Common myeloid progenitor, CD34-positive (primary cell): Measurements from ENCODE around the gene NEURL1.
A peak's percentile ranks its signal among the peaks of the same experiment; 100 is the strongest.

ENCODE experiments used
- CTCF ChIA-PET: fragments of 350-600 bp; sonication (Branson Sonifier 250); formaldehyde crosslinking; loops from one replicate; lab custom pipeline; 2021; ENCODE audit warnings: antibody characterized with exemption; lab: Charles Lee
- POLR2A ChIA-PET: fragments of 350-600 bp; sonication (Branson Sonifier 250); formaldehyde crosslinking; loops from one replicate; lab custom pipeline; 2021; ENCODE audit warnings: antibody characterized with exemption; lab: Charles Lee
- DNase-seq, 3 donors: peaks; one replicate each; pipeline versions ENCODE4 v3.0.0 to v3.0.0-alpha.2; 2013
- H3K27ac ChIP-seq, 2 experiments: 1 replicate in 1 of 2; 2 replicates in 1 of 2; pipeline ENCODE4 v1.7.0; 2013; ENCODE audit warnings: inconsistent platforms in 2 of 2, low read length in 2 of 2, mild to moderate bottlenecking in 2 of 2, low read depth in 1 of 2, moderate library complexity in 1 of 2; ENCODE audit not compliant: severe bottlenecking in 2 of 2, insufficient read depth in 1 of 2, poor library complexity in 1 of 2
- H3K27me3 ChIP-seq, 5 experiments: replicated peaks in 2 of 5; 1 replicate in 3 of 5; 2 replicates in 2 of 5; pipeline versions ENCODE4 v1.6.1 to v1.7.0; 2013; ENCODE audit warnings: low read length in 4 of 5, mild to moderate bottlenecking in 2 of 5, moderate library complexity in 2 of 5, inconsistent platforms in 1 of 5; ENCODE audit not compliant: insufficient read depth in 5 of 5, control insufficient read depth in 4 of 5
- H3K36me3 ChIP-seq, 4 experiments: 1 replicate in 2 of 4; 2 replicates in 2 of 4; pipeline versions ENCODE4 v1.6.1 to v1.7.0; 2013; ENCODE audit warnings: low read length in 3 of 4, control low read depth in 1 of 4, mild to moderate bottlenecking in 1 of 4; ENCODE audit not compliant: control insufficient read depth in 4 of 4, insufficient read depth in 4 of 4
- H3K4me1 ChIP-seq, 4 experiments: 1 replicate in 3 of 4; 2 replicates in 1 of 4; pipeline versions ENCODE4 v1.6.1 to v1.7.1; 2013; ENCODE audit warnings: low read length in 3 of 4, mild to moderate bottlenecking in 3 of 4, control low read depth in 1 of 4, inconsistent platforms in 1 of 4, moderate library complexity in 1 of 4; ENCODE audit not compliant: control insufficient read depth in 4 of 4, insufficient read depth in 4 of 4; ENCODE audit errors: control extremely low read depth in 1 of 4
- H3K4me3 ChIP-seq, 7 experiments: 1 replicate in 4 of 7; 2 replicates in 3 of 7; pipeline versions ENCODE4 v1.5.1 to v1.7.0; 2013; ENCODE audit warnings: mild to moderate bottlenecking in 7 of 7, low read length in 6 of 7, moderate library complexity in 6 of 7, inconsistent platforms in 2 of 7, low read depth in 2 of 7, control low read depth in 1 of 7; ENCODE audit not compliant: insufficient read depth in 4 of 7, control insufficient read depth in 1 of 7; ENCODE audit errors: extremely low read depth in 1 of 7
- H3K9me3 ChIP-seq, 5 experiments: 1 replicate in 4 of 5; 2 replicates in 1 of 5; pipeline versions ENCODE4 v1.6.1 to v1.7.1; 2013; ENCODE audit warnings: low read length in 4 of 5, mild to moderate bottlenecking in 2 of 5, inconsistent platforms in 1 of 5, low read depth in 1 of 5, moderate library complexity in 1 of 5; ENCODE audit not compliant: control insufficient read depth in 4 of 5, insufficient read depth in 2 of 5; ENCODE audit errors: control extremely low read depth in 1 of 5
- WGBS: methylation state at CpG from one replicate; pipeline ENCODE4 v1.1.5; 2013; ENCODE audit not compliant: insufficient coverage; 5-methylcytosine and 5-hydroxymethylcytosine counted together

The NEURL1 gene

DNA sequence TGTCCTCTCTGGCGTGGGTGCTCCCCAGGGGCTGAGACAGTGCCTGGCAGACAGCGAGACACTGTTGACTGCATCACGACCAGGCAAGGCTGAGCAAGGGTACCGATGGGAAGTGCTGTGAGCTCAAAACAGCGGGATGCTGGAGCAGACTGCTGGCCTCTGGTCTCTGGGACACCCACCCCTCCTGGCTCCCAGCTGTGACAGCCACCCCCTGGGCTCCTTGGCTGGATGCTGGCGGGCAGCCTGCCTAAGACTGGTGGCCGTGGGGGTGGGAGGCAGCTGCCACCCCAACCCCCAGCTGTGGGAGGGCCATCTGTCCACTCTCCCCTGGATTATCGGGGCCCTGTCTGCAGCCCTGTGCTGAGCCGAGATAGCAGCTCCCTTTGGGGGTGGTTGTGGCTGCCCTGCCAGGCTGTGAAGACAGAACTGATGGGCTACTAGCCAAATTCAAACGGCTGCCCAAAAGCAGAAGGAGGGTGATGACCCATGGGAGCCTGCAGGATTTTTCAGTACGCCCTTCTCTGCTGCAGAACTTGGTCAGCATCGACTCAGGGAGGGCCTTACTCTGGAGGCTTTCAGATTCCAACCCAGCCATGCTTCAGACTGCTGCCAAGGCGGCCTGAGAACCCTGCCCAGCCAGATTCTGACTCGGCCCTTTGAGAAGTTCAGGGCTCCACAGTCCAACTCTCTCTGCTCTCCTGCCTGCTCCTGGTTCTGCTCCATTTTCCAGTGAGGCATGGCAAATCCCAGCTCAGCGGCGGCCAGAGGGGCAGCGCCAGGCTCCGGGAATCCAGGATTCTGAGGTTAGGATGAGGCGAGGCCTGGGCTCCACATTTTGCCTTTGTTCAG lies 125.3 kb downstream of the NEURL1 start:
- ChIA-PET POLR2A (interaction anchor here (0.9 kb wide), 1 partner anchor 45 kb away, joined by 3 read pairs; no protein-coding TSS in a partner anchor), CTCF (interaction anchor here (0.8 to 3.4 kb wide), 3 partner anchors 14 to 67 kb away, joined by 3 to 13 read pairs (median 6); no protein-coding TSS in a partner anchor)
- Histone ChIP-seq H3K27me3 (no peaks in the 10 kb centered on the region), H3K36me3 (peaks cover 0 to 11% (median 5%) of the 10 kb centered on the region in 4 experiments), H3K4me3 (no peak overlapping the region), H3K27ac (peak overlapping the region in 1 of 2 experiments; percentile 53), H3K9me3 (no peaks in the 10 kb centered on the region), H3K4me1 (peaks cover 0 to 7% (median 1%) of the 10 kb centered on the region in 4 experiments)
- 87% methylated on average over 16 of the region's 19 CpGs for WGBS
- peak; percentile 57 to 90 (median 82) for DNase-seq

DNA sequence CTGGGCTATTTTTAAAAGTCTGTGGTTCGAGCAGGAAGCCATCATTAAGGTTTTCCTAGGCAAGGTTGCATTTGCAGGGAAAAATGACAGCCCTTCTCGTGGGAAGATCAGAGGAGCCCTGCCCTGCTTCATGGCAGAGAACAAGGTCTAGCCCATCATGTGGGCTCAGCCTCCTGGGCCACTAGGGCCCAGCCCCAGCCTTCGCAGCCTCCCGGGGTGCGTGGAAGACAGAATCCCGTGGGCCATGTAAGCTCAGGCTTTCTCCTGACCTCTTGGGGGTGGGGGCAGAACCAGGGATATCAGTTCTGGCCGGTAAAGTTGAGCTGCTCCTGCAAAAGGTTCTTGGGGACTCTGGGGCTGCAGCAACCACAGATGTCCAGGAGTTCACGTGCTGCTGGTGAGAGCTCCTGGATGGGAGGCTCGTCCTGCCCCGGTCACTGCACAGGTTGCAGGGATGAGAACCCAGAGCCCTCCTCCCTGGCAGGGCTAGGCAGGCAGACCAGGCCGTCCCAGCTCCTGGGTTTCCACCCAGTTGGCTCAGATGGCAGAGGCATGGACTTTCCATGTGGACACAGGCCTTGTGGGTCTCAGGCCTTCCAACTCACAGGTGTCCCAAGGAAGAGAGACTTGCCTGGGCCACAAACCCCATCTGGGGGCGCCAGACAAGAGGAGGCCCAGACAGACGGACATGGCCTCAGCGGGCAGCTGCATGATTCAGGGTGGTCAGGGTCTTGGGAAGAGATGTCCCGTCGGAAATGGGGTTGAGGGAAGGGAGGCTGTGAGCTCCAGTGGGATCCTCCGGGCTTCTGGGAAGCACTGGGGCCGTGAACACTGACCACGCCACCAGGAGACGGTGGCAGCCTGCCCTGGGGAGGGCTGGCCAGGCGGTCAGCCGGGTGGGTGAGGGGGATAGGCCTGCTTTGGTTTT lies 126.2 kb downstream of the NEURL1 start:
- peaks cover 0 to 7% (median 1%) of the 10 kb centered on the region in 4 experiments for H3K4me1 ChIP-seq
- H3K4me3 ChIP-seq, result no peak overlapping the region
- H3K9me3 ChIP-seq, result no peaks in the 10 kb centered on the region
- ChIA-PET POLR2A (interaction anchor here (0.9 kb wide), 1 partner anchor 44 kb away, joined by 3 read pairs; no protein-coding TSS in a partner anchor), CTCF (interaction anchor here (1.3 to 3.4 kb wide), 3 partner anchors 14 to 66 kb away, joined by 3 to 13 read pairs (median 9); no protein-coding TSS in a partner anchor)
- WGBS, result 97% methylated on average over 17 of the region's 22 CpGs
- DNase-seq, result no peak
- peak overlapping the region in 1 of 2 experiments; percentile 58 for H3K27ac ChIP-seq
- peaks cover 0 to 11% (median 5%) of the 10 kb centered on the region in 4 experiments for H3K36me3 ChIP-seq
- H3K27me3 ChIP-seq, result no peaks in the 10 kb centered on the region

DNA sequence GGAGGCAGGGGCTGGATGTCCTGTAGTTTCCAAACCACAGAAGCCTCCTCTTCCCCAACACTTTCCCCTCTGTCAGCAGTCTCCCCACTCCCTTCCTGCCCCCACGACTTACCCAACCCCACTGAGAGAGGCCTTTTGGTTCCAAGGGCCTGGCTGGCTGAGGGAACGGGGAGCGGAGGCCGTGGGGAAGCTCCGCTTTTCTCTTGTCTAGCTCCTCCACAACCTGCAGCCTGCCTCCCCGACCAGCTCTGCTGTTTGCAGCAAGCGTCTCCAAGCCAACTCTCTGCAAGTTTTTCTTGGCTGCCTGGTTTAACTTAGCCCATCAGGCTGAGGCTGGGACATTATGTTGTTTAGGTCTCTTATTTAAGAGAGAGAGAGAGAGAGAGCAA lies 126.8 kb downstream of the NEURL1 start:
- Histone ChIP-seq H3K36me3 (peaks cover 0 to 13% (median 7%) of the 10 kb centered on the region in 4 experiments), H3K27ac (peak overlapping the region in 1 of 2 experiments; percentile 58), H3K27me3 (no peaks in the 10 kb centered on the region), H3K4me1 (peaks cover 0 to 7% (median 1%) of the 10 kb centered on the region in 4 experiments), H3K9me3 (no peaks in the 10 kb centered on the region), H3K4me3 (no peak overlapping the region)
- POLR2A ChIA-PET, result no interaction called here
- DNase-seq, result no peak
- CTCF ChIA-PET, result interaction anchor here (1.2 to 3.4 kb wide), 4 partner anchors 15 to 65 kb away, joined by 3 to 13 read pairs (median 6); no protein-coding TSS in a partner anchor
- WGBS, result 83% methylated on average over 3 of the region's 7 CpGs

DNA sequence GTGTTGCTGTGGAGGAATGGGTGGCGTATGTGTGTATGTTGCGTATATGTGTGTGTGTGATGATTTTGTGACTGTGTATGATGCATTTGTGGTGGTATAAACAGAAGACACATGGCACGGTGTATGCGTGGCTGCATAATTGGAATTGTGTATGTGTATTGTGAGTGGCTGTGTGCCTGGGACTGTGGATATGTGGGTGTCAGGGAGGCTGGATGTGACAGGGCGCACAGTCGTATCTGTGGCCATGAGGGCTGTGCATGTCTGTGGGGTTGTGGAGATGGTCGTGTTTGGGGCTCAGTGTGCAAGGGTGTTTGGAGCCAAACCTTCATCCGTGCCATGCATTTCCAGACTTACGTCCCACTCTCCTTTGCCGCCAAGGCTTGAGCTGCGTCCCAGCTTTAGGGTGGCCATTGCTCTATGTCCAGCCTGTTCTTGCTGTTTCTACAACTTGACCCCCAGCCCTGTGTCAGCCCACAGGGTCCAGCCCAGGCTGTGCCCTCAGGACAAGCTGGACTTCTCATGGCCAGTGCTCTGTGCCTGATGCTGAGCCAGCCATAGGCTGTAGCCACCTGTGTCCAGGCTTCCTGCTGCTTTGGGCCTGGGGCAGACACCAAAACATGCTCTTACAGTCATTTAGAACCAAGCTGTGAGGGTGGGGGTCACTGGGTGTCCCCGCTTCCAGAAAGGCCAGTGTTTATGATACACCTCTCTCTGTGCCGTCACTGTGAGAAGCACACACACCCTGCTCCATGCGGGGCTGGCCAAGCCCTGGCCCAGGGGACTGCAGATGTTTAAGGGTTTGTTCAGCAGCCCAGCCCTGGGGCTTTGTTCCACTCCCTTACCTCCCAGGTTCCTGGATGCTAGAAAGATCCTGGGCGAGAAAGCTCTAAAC lies 127.6 kb downstream of the NEURL1 start:
- WGBS, result 100% methylated on average over 15 of the region's 15 CpGs

DNA sequence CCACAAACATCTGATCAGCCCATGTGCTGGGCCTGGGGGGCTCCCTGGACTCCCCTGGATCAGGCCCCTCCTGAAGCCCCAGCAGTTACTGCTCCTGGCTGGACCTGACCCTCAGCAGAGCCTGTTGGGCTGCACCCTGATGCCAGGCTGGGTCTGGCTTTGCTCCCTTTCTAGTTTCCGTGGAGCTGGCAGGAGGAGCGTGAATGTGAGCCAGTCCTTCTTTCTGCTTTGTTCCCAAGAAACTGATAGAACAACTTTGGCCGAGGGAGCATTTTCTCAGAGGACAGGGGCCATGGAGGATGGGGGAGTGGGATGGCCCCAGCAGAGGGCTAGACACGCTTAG lies 128.2 kb downstream of the NEURL1 start:
- WGBS, result 100% methylated on average over 4 of the region's 4 CpGs
- Histone ChIP-seq H3K4me3 (no peak overlapping the region), H3K27me3 (no peaks in the 10 kb centered on the region), H3K9me3 (no peaks in the 10 kb centered on the region), H3K27ac (no peak overlapping the region), H3K36me3 (peaks cover 0 to 16% (median 6%) of the 10 kb centered on the region in 4 experiments), H3K4me1 (peaks cover 0 to 7% (median 1%) of the 10 kb centered on the region in 4 experiments)
- no peak for DNase-seq
- POLR2A ChIA-PET, result no interaction called here
- CTCF ChIA-PET, result interaction anchor here (2.6 kb wide), 1 partner anchor 17 kb away, joined by 9 read pairs; no protein-coding TSS in a partner anchor

More for the DNA sequence above, 127.6 kb downstream of the NEURL1 start:
- no peak overlapping the region for H3K4me3 ChIP-seq
- DNase-seq, result no peak
- peaks cover 0 to 7% (median 1%) of the 10 kb centered on the region in 4 experiments for H3K4me1 ChIP-seq
- ChIA-PET CTCF (interaction anchor here (1.2 to 3.4 kb wide), 3 partner anchors 16 to 65 kb away, joined by 3 to 13 read pairs (median 9); no protein-coding TSS in a partner anchor), POLR2A (no interaction called here)
- no peaks in the 10 kb centered on the region for H3K9me3 ChIP-seq
- H3K27me3 ChIP-seq, result no peaks in the 10 kb centered on the region
- H3K36me3 ChIP-seq, result peaks cover 0 to 14% (median 7%) of the 10 kb centered on the region in 4 experiments
- H3K27ac ChIP-seq, result no peak overlapping the region

DNA sequence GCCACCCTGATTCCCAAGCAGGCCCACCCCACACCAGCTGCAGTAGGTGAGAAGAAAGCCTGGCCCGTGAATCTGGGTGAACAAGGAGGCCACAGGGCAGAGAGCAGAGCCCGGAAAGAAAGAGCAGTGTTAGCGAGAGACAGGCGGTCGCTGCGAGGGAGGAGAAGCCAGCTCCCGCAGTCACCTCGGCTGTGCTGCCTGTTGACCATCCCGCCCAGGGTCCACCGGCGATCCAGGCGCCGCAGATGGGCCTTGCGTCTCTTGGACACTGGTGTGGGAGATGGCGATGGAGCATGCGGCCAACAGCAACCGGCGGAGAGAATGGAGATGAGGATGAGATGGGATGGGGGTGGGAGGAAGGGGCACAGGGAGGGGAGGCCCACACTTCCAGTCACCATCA lies 128.8 kb downstream of the NEURL1 start:
- H3K4me1 ChIP-seq, result peaks cover 0 to 7% (median 1%) of the 10 kb centered on the region in 4 experiments
- ChIA-PET CTCF (interaction anchor here (2.6 kb wide), 1 partner anchor 17 kb away, joined by 9 read pairs; no protein-coding TSS in a partner anchor), POLR2A (no interaction called here)

More for the DNA sequence above, 128.8 kb downstream of the NEURL1 start:
- no peak overlapping the region for H3K4me3 ChIP-seq
- H3K27me3 ChIP-seq, result no peaks in the 10 kb centered on the region
- no peak for DNase-seq
- no peaks in the 10 kb centered on the region for H3K9me3 ChIP-seq
- WGBS, result 99% methylated on average over 9 of the region's 18 CpGs
- no peak overlapping the region for H3K27ac ChIP-seq
- H3K36me3 ChIP-seq, result peaks cover 0 to 19% (median 4%) of the 10 kb centered on the region in 4 experiments
